ENCODE measurements around the gene UBE2H. TPM values are rescaled to one million over a fixed set of nuclear protein-coding genes. Genes with fewer than 3 reads are reported as not detected.

Gene UBE2H
- total and polyA plus RNA-seq, 2 experiments from 2014 or later: 73.4 to 98.9 TPM

DNA sequence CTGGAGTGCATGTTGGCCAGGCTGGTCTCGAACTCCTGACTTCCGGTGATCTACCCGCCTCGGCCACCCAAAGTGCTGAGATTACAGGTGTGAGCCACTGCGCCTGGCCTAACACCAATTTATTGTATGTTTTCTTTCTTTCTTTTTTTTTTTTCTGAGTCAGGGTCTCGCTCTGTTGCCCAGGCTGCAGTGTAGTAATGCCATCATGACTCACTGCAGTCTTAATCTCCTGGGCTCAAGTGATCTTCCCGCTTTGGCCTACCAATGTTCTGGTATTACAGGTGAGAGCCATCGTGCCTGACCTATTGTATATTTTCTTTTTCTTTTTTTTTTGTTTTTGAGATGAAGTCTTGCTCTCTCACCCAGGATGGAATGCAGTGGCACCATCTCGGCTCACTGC lies 33.8 kb upstream of the UBE2H start:
- H3K27ac ChIP-seq: no peak overlapping the region
- no peak overlapping the region for H3K4me2 ChIP-seq
- no peaks in the 10 kb centered on the region for H3K27me3 ChIP-seq
- no peaks in the 10 kb centered on the region for H3K79me2 ChIP-seq
- TF ChIP-seq EZH2 (IDR thresholded peaks at IDR 0.05; ENCODE audit: borderline replicate concordance) (no peak), EZH2phosphoT487 (IDR thresholded peaks at IDR 0.05; ENCODE audit: low read depth, severe bottlenecking, unreplicated experiment) (no peak)
- TF ChIP-seq, protein P1, sequence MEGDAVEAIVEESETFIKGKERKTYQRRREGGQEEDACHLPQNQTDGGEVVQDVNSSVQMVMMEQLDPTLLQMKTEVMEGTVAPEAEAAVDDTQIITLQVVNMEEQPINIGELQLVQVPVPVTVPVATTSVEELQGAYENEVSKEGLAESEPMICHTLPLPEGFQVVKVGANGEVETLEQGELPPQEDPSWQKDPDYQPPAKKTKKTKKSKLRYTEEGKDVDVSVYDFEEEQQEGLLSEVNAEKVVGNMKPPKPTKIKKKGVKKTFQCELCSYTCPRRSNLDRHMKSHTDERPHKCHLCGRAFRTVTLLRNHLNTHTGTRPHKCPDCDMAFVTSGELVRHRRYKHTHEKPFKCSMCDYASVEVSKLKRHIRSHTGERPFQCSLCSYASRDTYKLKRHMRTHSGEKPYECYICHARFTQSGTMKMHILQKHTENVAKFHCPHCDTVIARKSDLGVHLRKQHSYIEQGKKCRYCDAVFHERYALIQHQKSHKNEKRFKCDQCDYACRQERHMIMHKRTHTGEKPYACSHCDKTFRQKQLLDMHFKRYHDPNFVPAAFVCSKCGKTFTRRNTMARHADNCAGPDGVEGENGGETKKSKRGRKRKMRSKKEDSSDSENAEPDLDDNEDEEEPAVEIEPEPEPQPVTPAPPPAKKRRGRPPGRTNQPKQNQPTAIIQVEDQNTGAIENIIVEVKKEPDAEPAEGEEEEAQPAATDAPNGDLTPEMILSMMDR (IDR thresholded peaks at IDR 0.05; ENCODE audit: poor library complexity): no peak
- H2AFZ ChIP-seq: no peak overlapping the region
- 90% methylated on average over 9 of the region's 9 CpGs for WGBS (ENCODE audit: low lambda C conversion rate, missing lambda C conversion rate)
- H4K20me1 ChIP-seq (ENCODE audit: insufficient read depth, poor library complexity, severe bottlenecking): no peaks in the 10 kb centered on the region
- no peaks in the 10 kb centered on the region for H3K9me2 ChIP-seq (replicated peaks; ENCODE audit: insufficient read depth)
- H3K36me3 ChIP-seq (replicated peaks; ENCODE audit: insufficient read depth, low read depth): no peaks in the 10 kb centered on the region
- H3K9me3 ChIP-seq (ENCODE audit: low read depth): no peaks in the 10 kb centered on the region
- DNase-seq (ENCODE audit: low spot score): no peak
- H3K4me1 ChIP-seq (ENCODE audit: insufficient read depth): no peaks in the 10 kb centered on the region
- H3K4me3 ChIP-seq: no peak overlapping the region

DNA sequence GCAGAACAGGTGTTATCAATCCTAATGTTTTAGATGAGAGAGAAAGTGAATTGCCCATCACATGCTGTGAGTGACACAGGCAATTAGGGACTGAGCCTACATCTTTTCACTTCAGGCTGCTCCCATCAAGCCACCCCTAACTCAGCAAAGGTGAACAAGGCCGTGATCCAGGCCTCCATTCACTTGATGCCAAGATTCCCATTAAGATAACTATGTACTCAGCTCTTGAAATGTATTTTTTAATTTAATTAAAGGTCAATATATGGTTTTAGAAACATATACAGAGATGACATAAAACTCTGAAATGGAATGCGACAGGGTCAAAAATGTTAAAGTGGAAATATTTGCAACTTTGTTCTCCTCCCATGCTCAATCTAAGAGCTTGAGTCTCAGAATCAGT lies 27.9 kb upstream of the UBE2H start:
- no peaks in the 10 kb centered on the region for H3K27me3 ChIP-seq
- no peak for TF ChIP-seq EZH2 (IDR thresholded peaks at IDR 0.05; ENCODE audit: borderline replicate concordance)
- TF ChIP-seq EZH2phosphoT487 (IDR thresholded peaks at IDR 0.05; ENCODE audit: low read depth, severe bottlenecking, unreplicated experiment): no peak
- TF ChIP-seq, protein P1 (IDR thresholded peaks at IDR 0.05; ENCODE audit: poor library complexity): no peak
- no peak overlapping the region for H3K4me2 ChIP-seq
- H3K4me1 ChIP-seq (ENCODE audit: insufficient read depth): no peaks in the 10 kb centered on the region
- no peaks in the 10 kb centered on the region for H4K20me1 ChIP-seq (ENCODE audit: insufficient read depth, poor library complexity, severe bottlenecking)
- H2AFZ ChIP-seq: no peak overlapping the region
- no peak overlapping the region for H3K4me3 ChIP-seq
- no peak for DNase-seq (ENCODE audit: low spot score)
- no peak overlapping the region for H3K27ac ChIP-seq
- H3K9me2 ChIP-seq (replicated peaks; ENCODE audit: insufficient read depth): no peaks in the 10 kb centered on the region
- H3K9me3 ChIP-seq (ENCODE audit: low read depth): no peaks in the 10 kb centered on the region
- 82% methylated on average over 2 of the region's 2 CpGs for WGBS (ENCODE audit: low lambda C conversion rate, missing lambda C conversion rate)
- no peaks in the 10 kb centered on the region for H3K79me2 ChIP-seq
- no peaks in the 10 kb centered on the region for H3K36me3 ChIP-seq (replicated peaks; ENCODE audit: insufficient read depth, low read depth)

DNA sequence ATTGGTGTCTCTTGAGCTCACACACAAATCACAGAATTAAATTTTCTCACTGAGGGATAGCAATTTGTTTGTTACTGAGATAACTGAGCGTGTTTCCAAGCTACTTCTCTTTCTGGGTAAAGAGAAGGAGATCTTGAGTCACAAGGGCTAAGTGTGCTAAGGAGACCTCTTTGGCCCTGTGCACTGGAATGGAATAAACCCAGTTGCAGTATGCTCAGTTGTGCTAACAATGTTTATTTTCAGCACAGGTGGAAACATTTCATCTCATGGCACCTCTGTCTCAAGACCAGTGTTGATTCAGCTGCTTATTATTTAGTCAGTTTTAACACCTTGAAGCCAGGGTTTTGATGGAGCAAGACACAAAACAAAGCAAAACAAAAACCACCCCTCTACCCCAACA lies 22.5 kb upstream of the UBE2H start:
- Histone ChIP-seq H3K36me3 (replicated peaks; ENCODE audit: insufficient read depth, low read depth) (no peaks in the 10 kb centered on the region), H4K20me1 (ENCODE audit: insufficient read depth, poor library complexity, severe bottlenecking) (no peaks in the 10 kb centered on the region), H3K4me3 (no peak overlapping the region), H3K4me2 (no peak overlapping the region), H3K79me2 (no peaks in the 10 kb centered on the region), H3K27ac (no peak overlapping the region), H3K9me3 (ENCODE audit: low read depth) (no peaks in the 10 kb centered on the region), H3K4me1 (ENCODE audit: insufficient read depth) (no peaks in the 10 kb centered on the region), H2AFZ (no peak overlapping the region), H3K9me2 (replicated peaks; ENCODE audit: insufficient read depth) (no peaks in the 10 kb centered on the region), H3K27me3 (no peaks in the 10 kb centered on the region)
- WGBS (ENCODE audit: low lambda C conversion rate, missing lambda C conversion rate): 78% methylated on average over 1 of the region's 1 CpG
- DNase-seq (ENCODE audit: low spot score): no peak
- TF ChIP-seq, protein P1 (IDR thresholded peaks at IDR 0.05; ENCODE audit: poor library complexity): no peak
- TF ChIP-seq EZH2 (IDR thresholded peaks at IDR 0.05; ENCODE audit: borderline replicate concordance): no peak
- no peak for TF ChIP-seq EZH2phosphoT487 (IDR thresholded peaks at IDR 0.05; ENCODE audit: low read depth, severe bottlenecking, unreplicated experiment)

DNA sequence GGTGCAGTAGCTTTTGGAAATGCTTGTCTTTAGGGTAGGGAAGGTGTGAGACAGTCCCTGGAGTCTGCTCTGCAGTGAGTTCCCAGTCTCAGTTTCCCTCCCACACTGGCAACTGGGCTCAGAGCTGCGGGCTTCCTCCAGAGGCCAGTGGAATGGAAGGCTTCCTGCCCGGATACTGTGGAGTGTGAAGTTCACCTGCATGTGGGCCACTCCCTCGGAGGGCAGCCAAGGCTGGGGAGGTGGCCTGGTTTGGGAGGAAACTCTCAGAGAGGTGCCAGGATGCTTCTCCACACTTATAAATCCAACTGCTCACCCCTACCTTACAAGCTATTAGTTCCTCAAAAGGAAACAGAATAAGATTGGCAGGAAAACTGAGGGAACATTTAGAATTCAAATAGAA lies 18.1 kb upstream of the UBE2H start:
- Histone ChIP-seq H3K9me3 (ENCODE audit: low read depth) (no peaks in the 10 kb centered on the region), H3K4me3 (no peak overlapping the region), H3K27ac (peak overlapping the region; percentile 84), H2AFZ (no peak overlapping the region), H4K20me1 (ENCODE audit: insufficient read depth, poor library complexity, severe bottlenecking) (no peaks in the 10 kb centered on the region), H3K79me2 (no peaks in the 10 kb centered on the region), H3K4me2 (no peak overlapping the region), H3K4me1 (ENCODE audit: insufficient read depth) (no peaks in the 10 kb centered on the region), H3K27me3 (no peaks in the 10 kb centered on the region), H3K36me3 (replicated peaks; ENCODE audit: insufficient read depth, low read depth) (no peaks in the 10 kb centered on the region), H3K9me2 (replicated peaks; ENCODE audit: insufficient read depth) (no peaks in the 10 kb centered on the region)
- no peak for DNase-seq (ENCODE audit: low spot score)
- WGBS (ENCODE audit: low lambda C conversion rate, missing lambda C conversion rate): 78% methylated on average over 3 of the region's 3 CpGs
- TF ChIP-seq, protein P1 (IDR thresholded peaks at IDR 0.05; ENCODE audit: poor library complexity): no peak
- TF ChIP-seq EZH2 (IDR thresholded peaks at IDR 0.05; ENCODE audit: borderline replicate concordance): no peak
- no peak for TF ChIP-seq EZH2phosphoT487 (IDR thresholded peaks at IDR 0.05; ENCODE audit: low read depth, severe bottlenecking, unreplicated experiment)
